ENCODE measurements around the gene RPS6KA2. TPM values are rescaled to one million over a fixed set of nuclear protein-coding genes. Genes with fewer than 3 reads are reported as not detected.

Gene RPS6KA2
- total and polyA plus RNA-seq, 2 donors (not counting 3 experiments of a cell fraction or from before 2014, with no cell fraction given): 54.5 to 75.8 TPM

DNA sequence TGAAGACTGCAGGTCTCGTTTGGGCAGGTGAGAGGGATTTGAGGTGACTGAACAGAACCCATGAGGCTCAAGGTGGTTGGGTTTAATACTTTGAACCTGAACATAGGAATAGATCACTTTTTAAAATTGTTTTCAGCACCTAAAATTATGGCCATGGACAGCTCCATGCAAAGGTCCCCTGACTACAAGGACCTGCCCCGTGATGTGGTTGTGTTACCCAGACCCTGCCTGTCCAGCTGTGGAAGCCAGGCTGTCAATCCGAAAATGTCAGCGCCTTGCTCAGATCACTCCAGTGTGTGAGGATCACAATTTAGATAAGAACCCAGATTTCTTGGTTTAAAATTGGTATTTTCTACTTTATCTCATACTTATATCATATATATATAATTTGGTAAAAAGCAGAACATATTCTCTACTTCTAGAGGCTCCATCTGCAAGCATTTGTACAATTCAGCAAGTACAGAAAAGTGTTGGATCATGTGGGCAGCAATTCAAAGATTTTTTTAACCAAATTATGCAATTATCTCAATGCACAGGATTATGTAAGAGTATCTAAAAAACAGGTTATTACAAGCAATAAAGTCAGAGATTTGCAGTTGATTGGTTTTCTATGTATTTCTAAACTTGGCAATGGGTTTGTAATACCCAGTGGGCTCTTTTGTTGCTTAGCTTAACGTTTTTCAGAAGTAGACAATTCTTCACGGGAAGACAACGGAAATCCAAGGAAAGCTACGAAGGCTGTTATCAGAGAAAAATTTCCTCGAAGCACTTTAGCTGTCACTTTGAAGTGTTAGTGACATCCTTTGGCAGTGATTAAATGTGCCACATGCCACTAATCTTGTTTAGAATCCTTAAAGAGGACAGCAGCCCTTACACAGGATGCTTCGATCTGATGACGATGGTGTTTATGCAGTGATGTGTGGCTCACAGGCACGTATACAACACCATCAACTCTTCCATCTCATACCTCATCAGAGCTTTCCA is 24.1 kb upstream of the RPS6KA2 start:
- ChIA-PET CTCF (interaction anchor here (1.1 kb wide), 1 partner anchor 13 kb away, joined by 4 read pairs; no protein-coding TSS in a partner anchor), POLR2A (no interaction called here)
- no peak overlapping the region for H2AFZ ChIP-seq (ENCODE audit: low read depth, low read length)
- FAIRE-seq (no peak), DNase-seq (ENCODE audit: low read depth, low spot score) (no peak)
- intact Hi-C loops (cut with micrococcal nuclease): loop anchor here (2.0 kb wide), 1 partner anchor 14 kb away; no protein-coding TSS in a partner anchor
- dilution Hi-C loops (cut with MboI; ENCODE audit: extremely low pct_ligation_motif_present, low sequenced_read_pairs): no loop called here
- H3K4me3 ChIP-seq (replicated peaks in 1 of 3; ENCODE audit: insufficient read depth in 1 of 3, low read depth in 1 of 3, low read length in 3 of 3): no peak overlapping the region
- TF ChIP-seq GATA2 (IDR thresholded peaks at IDR 0.05; ENCODE audit: insufficient read depth, insufficient read length, low read depth, low read length): no peak
- no peak for TF ChIP-seq EZH2 (IDR thresholded peaks at IDR 0.05; ENCODE audit: borderline replicate concordance, low read depth, low read length, severe bottlenecking)
- TF ChIP-seq JUN (IDR thresholded peaks at IDR 0.05; ENCODE audit: borderline replicate concordance, insufficient read depth, insufficient read length, low read depth): no peak
- TF ChIP-seq, protein P1, sequence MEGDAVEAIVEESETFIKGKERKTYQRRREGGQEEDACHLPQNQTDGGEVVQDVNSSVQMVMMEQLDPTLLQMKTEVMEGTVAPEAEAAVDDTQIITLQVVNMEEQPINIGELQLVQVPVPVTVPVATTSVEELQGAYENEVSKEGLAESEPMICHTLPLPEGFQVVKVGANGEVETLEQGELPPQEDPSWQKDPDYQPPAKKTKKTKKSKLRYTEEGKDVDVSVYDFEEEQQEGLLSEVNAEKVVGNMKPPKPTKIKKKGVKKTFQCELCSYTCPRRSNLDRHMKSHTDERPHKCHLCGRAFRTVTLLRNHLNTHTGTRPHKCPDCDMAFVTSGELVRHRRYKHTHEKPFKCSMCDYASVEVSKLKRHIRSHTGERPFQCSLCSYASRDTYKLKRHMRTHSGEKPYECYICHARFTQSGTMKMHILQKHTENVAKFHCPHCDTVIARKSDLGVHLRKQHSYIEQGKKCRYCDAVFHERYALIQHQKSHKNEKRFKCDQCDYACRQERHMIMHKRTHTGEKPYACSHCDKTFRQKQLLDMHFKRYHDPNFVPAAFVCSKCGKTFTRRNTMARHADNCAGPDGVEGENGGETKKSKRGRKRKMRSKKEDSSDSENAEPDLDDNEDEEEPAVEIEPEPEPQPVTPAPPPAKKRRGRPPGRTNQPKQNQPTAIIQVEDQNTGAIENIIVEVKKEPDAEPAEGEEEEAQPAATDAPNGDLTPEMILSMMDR (IDR thresholded peaks at IDR 0.05; ENCODE audit: extremely low read depth in 1 of 2, insufficient read depth in 1 of 2, low read depth in 1 of 2, low read length in 2 of 2): no peak
- TF ChIP-seq MAX (IDR thresholded peaks at IDR 0.05; ENCODE audit: insufficient read depth, insufficient read length): no peak
- no peak for TF ChIP-seq POLR2AphosphoS5 (IDR thresholded peaks at IDR 0.05; ENCODE audit: insufficient read depth, low read depth, low read length)
- no peak for TF ChIP-seq MYC (IDR thresholded peaks at IDR 0.05; ENCODE audit: low read depth, low read length)
- TF ChIP-seq POLR2A (IDR thresholded peaks at IDR 0.05; ENCODE audit: low read depth, low read length): no peak
- TF ChIP-seq FOS (IDR thresholded peaks at IDR 0.05; ENCODE audit: borderline replicate concordance, insufficient read depth, low read length): no peak
- no peaks in the 10 kb centered on the region for H3K36me3 ChIP-seq (ENCODE audit: control insufficient read depth in 2 of 2, extremely low read depth in 1 of 2, insufficient read depth in 2 of 2, low read length in 2 of 2)
- H3K79me2 ChIP-seq (ENCODE audit: control insufficient read depth, insufficient read depth, low read length): no peaks in the 10 kb centered on the region
- peaks cover 1 to 7% of the 10 kb centered on the region in 2 experiments for H3K27me3 ChIP-seq (ENCODE audit: control insufficient read depth in 2 of 2, insufficient read depth in 2 of 2, low read length in 2 of 2)
- H3K4me1 ChIP-seq (ENCODE audit: control insufficient read depth, extremely low read depth, insufficient read depth, low read length): no peaks in the 10 kb centered on the region
- no peak overlapping the region for H3K9ac ChIP-seq (replicated peaks; ENCODE audit: extremely low read depth, insufficient read depth, low read length)
- no peaks in the 10 kb centered on the region for H3K9me1 ChIP-seq (replicated peaks; ENCODE audit: control insufficient read depth, extremely low read depth, insufficient read depth, low read length)
- no peak overlapping the region for H3K4me2 ChIP-seq (ENCODE audit: insufficient read depth, low read length)
- H4K20me1 ChIP-seq (replicated peaks; ENCODE audit: control insufficient read depth, extremely low read depth, insufficient read depth, low read length): no peaks in the 10 kb centered on the region
- H3K9me3 ChIP-seq (replicated peaks; ENCODE audit: control insufficient read depth, insufficient read depth, low read length): no peaks in the 10 kb centered on the region
- no TSS peak for BruUV-seq (replicated peaks)
- no peak overlapping the region for H3K27ac ChIP-seq (ENCODE audit: insufficient read depth, low read depth, low read length)

Measured in endothelial cell of umbilical vein (primary cell).